Fibroblast of lung (primary cell): ENCODE measurements around the gene TAB3. TPM values are rescaled to one million over a fixed set of nuclear protein-coding genes. Genes with fewer than 3 reads are reported as not detected.

Source experiments
- DNase-seq, 2 donors: peaks; one replicate each; pipeline versions ENCODE4 v3.0.0 to v3.0.0-alpha.2; 2010; ENCODE audit warnings: low read depth in 2 of 2
- H2AFZ ChIP-seq: 2 replicates; pipeline ENCODE4 v1.5.1; 2012; ENCODE audit warnings: low read length, control low read depth, inconsistent platforms
- H3K27ac ChIP-seq: 2 replicates; pipeline ENCODE4 v1.5.1; 2011; ENCODE audit warnings: low read length, control low read depth; ENCODE audit not compliant: insufficient read depth
- H3K27me3 ChIP-seq: 2 replicates; pipeline ENCODE4 v1.5.1; 2011; ENCODE audit warnings: mild to moderate bottlenecking, low read length; ENCODE audit not compliant: control insufficient read depth, insufficient read depth
- H3K36me3 ChIP-seq: 2 replicates; pipeline ENCODE4 v1.5.1; 2011; ENCODE audit warnings: low read length; ENCODE audit not compliant: control insufficient read depth, insufficient read depth
- H3K4me1 ChIP-seq: 2 replicates; pipeline ENCODE4 v1.5.1; 2011; ENCODE audit warnings: low read length; ENCODE audit not compliant: control insufficient read depth, insufficient read depth; ENCODE audit errors: extremely low read depth
- H3K4me2 ChIP-seq: 2 replicates; pipeline ENCODE4 v1.5.1; 2011; ENCODE audit warnings: low read length, control low read depth; ENCODE audit not compliant: insufficient read depth; ENCODE audit errors: extremely low read depth
- H3K4me3 ChIP-seq, 4 experiments: fragments of 200-600 bp in 1 of 4; sonication (generic) in 1 of 4; replicated peaks in 1 of 4; 2 replicates each; pipeline ENCODE4 v1.5.1; 2011 to 2016; ENCODE audit warnings: low read length in 4 of 4, low read depth in 3 of 4, mild to moderate bottlenecking in 3 of 4, control low read depth in 2 of 4, inconsistent platforms in 1 of 4, mixed read lengths in 1 of 4; ENCODE audit not compliant: insufficient read depth in 1 of 4; ENCODE audit errors: control extremely low read depth in 1 of 4
- H3K79me2 ChIP-seq: 2 replicates; pipeline ENCODE4 v1.5.1; 2012; ENCODE audit warnings: mild to moderate bottlenecking, low read length, inconsistent platforms; ENCODE audit not compliant: control insufficient read depth, insufficient read depth
- H3K9ac ChIP-seq: 2 replicates; pipeline ENCODE4 v1.5.1; 2011; ENCODE audit warnings: mild to moderate bottlenecking, low read length, control low read depth; ENCODE audit not compliant: insufficient read depth
- H3K9me3 ChIP-seq: 2 replicates; pipeline ENCODE4 v1.5.1; 2012; ENCODE audit warnings: low read depth, low read length; ENCODE audit not compliant: control insufficient read depth, insufficient read depth
- H4K20me1 ChIP-seq: 2 replicates; pipeline ENCODE4 v1.5.1; 2011; ENCODE audit warnings: low read length; ENCODE audit not compliant: control insufficient read depth, insufficient read depth; ENCODE audit errors: extremely low read depth
- CTCF ChIP-seq, 2 donors: IDR thresholded peaks in 1 of 2; conservative IDR thresholded peaks in 1 of 2; 1 replicate in 1 of 2; 2 replicates in 1 of 2; pipeline ENCODE4 v1.5.1; 2011 to 2012; ENCODE audit warnings: low read length in 2 of 2, control low read depth in 1 of 2, inconsistent platforms in 1 of 2, low read depth in 1 of 2, mild to moderate bottlenecking in 1 of 2
- EZH2 ChIP-seq: IDR thresholded peaks from 2 replicates; pipeline ENCODE4 v1.5.1; 2012; ENCODE audit warnings: low read length, control low read depth, mild to moderate bottlenecking; ENCODE audit errors: missing control alignments
- polyA plus RNA-seq, 2 donors: library from polyadenylated mRNA; depleted of rRNA in 1 of 2; stranded (reverse) in 1 of 2; unstranded in 1 of 2; fragments of >200 nt; gene quantifications; 2 replicates each; pipeline ENCODE4 v1.2.1, GENCODE V29; 2011 to 2012; ENCODE audit warnings: missing spikeins in 1 of 2
- total RNA-seq: library from RNA; depleted of rRNA; stranded (reverse); fragments of >200 nt; gene quantifications from 2 replicates; pipeline ENCODE4 v1.2.1, GENCODE V29; 2014

TAB3 gene
- total and polyA plus RNA-seq, 2 donors (not counting 1 experiment from before 2014, with no cell fraction given) = 8.6 to 14.9 TPM

GRCh38 chrX:30905321-30905720 lies 16.3 kb upstream of the TAB3 start:
- Histone ChIP-seq H3K27me3 (no peaks in the 10 kb centered on the region), H3K4me2 (no peak overlapping the region), H3K4me1 (no peaks in the 10 kb centered on the region), H3K27ac (no peak overlapping the region), H3K4me3 (no peak overlapping the region), H4K20me1 (no peaks in the 10 kb centered on the region), H2AFZ (no peak overlapping the region), H3K36me3 (no peaks in the 10 kb centered on the region), H3K9me3 (no peaks in the 10 kb centered on the region), H3K9ac (no peak overlapping the region), H3K79me2 (no peaks in the 10 kb centered on the region)
- TF ChIP-seq EZH2 (no peak), CTCF (conservative IDR thresholded peaks at IDR 0.05 in 1 of 2, IDR thresholded peaks at IDR 0.05 in 1 of 2; ENCODE audit: low read depth in 1 of 2, low read length in 2 of 2) (no peak)
- no peak for DNase-seq

GRCh38 chrX:30904632-30905031 lies 15.6 kb upstream of the TAB3 start:
- no peak overlapping the region for H3K27ac ChIP-seq
- no peaks in the 10 kb centered on the region for H3K27me3 ChIP-seq
- no peaks in the 10 kb centered on the region for H4K20me1 ChIP-seq
- H3K4me1 ChIP-seq = no peaks in the 10 kb centered on the region
- TF ChIP-seq EZH2 (no peak), CTCF (conservative IDR thresholded peaks at IDR 0.05 in 1 of 2, IDR thresholded peaks at IDR 0.05 in 1 of 2; ENCODE audit: low read depth in 1 of 2, low read length in 2 of 2) (no peak)
- H3K36me3 ChIP-seq = no peaks in the 10 kb centered on the region
- no peak overlapping the region for H3K4me2 ChIP-seq
- H3K4me3 ChIP-seq = no peak overlapping the region
- DNase-seq = no peak
- H3K79me2 ChIP-seq = no peaks in the 10 kb centered on the region
- no peaks in the 10 kb centered on the region for H3K9me3 ChIP-seq
- no peak overlapping the region for H2AFZ ChIP-seq
- no peak overlapping the region for H3K9ac ChIP-seq

GRCh38 chrX:30904186-30904585 lies 15.1 kb upstream of the TAB3 start:
- H3K4me3 ChIP-seq = no peak overlapping the region
- DNase-seq = no peak
- H3K4me1 ChIP-seq = no peaks in the 10 kb centered on the region
- TF ChIP-seq CTCF (conservative IDR thresholded peaks at IDR 0.05 in 1 of 2, IDR thresholded peaks at IDR 0.05 in 1 of 2; ENCODE audit: low read depth in 1 of 2, low read length in 2 of 2) (no peak), EZH2 (no peak)
- H4K20me1 ChIP-seq = no peaks in the 10 kb centered on the region
- no peak overlapping the region for H3K9ac ChIP-seq
- no peaks in the 10 kb centered on the region for H3K79me2 ChIP-seq
- no peaks in the 10 kb centered on the region for H3K9me3 ChIP-seq
- H3K27me3 ChIP-seq = no peaks in the 10 kb centered on the region
- H3K27ac ChIP-seq = no peak overlapping the region
- no peaks in the 10 kb centered on the region for H3K36me3 ChIP-seq
- no peak overlapping the region for H2AFZ ChIP-seq
- no peak overlapping the region for H3K4me2 ChIP-seq
